HG02763 (cell line): ENCODE measurements around the gene KRT80.

ENCODE experiments used
- ATAC-seq: cut with Tn5 transposase; IDR thresholded peaks from one replicate; pipeline ENCODE4 v1.9.1; 2021; ENCODE audit warnings: mild to moderate bottlenecking, moderate library complexity; ENCODE audit not compliant: unreplicated experiment

Gene KRT80

GRCh38 chr12:52141875-52142274, 49.9 kb downstream of the KRT80 start:
- no peak for ATAC-seq

GRCh38 chr12:52141306-52141705, 50.5 kb downstream of the KRT80 start:
- ATAC-seq, result no peak

- ATAC-seq, result no peak
Measured at GRCh38 chr12:52139579-52140062, 52.2 kb downstream of the KRT80 start.

GRCh38 chr12:52139147-52139546, 52.7 kb downstream of the KRT80 start:
- ATAC-seq, result no peak

GRCh38 chr12:52137746-52138145, 54.1 kb downstream of the KRT80 start:
- ATAC-seq, result no peak

GRCh38 chr12:52132754-52133161, 59.1 kb downstream of the KRT80 start:
- ATAC-seq, result no peak

- ATAC-seq, result no peak
Measured at GRCh38 chr12:52130711-52131110, 61.1 kb downstream of the KRT80 start.

- ATAC-seq, result no peak
Measured at GRCh38 chr12:52127683-52128450, 63.9 kb downstream of the KRT80 start.

- ATAC-seq, result no peak
Measured at GRCh38 chr12:52126605-52127578, 64.9 kb downstream of the KRT80 start.

- ATAC-seq, result no peak
Measured at GRCh38 chr12:52126050-52126604, 65.7 kb downstream of the KRT80 start.

- no peak for ATAC-seq
Measured at GRCh38 chr12:52125476-52125900, 66.3 kb downstream of the KRT80 start.

- no peak for ATAC-seq
Measured at GRCh38 chr12:52123487-52124186, 68.2 kb downstream of the KRT80 start.

GRCh38 chr12:52122904-52123303, 68.9 kb downstream of the KRT80 start:
- ATAC-seq, result no peak

GRCh38 chr12:52122540-52122871, 69.3 kb downstream of the KRT80 start:
- ATAC-seq, result no peak

GRCh38 chr12:52121824-52122539, 69.8 kb downstream of the KRT80 start:
- ATAC-seq, result no peak

- ATAC-seq, result no peak
Measured at GRCh38 chr12:52120951-52121823, 70.6 kb downstream of the KRT80 start.

- no peak for ATAC-seq
Measured at GRCh38 chr12:52119398-52120254, 72.2 kb downstream of the KRT80 start.
